NB4 (cell line): Measurements from ENCODE around the gene SGPP2.

Experiments
- MYC ChIP-seq: IDR thresholded peaks from 2 replicates; pipeline ENCODE4 v1.6.1; 2011; ENCODE audit warnings: low read depth, low read length
- POLR2A ChIP-seq: IDR thresholded peaks from 2 replicates; pipeline ENCODE4 v1.6.1; 2011; ENCODE audit warnings: mild to moderate bottlenecking; ENCODE audit not compliant: insufficient read length; ENCODE audit errors: extremely low read depth
- TF ChIP-seq, protein P1 (sequence below): IDR thresholded peaks from one replicate; pipeline ENCODE4 v1.5.1; 2012; ENCODE audit warnings: low read depth, low read length

DNA sequence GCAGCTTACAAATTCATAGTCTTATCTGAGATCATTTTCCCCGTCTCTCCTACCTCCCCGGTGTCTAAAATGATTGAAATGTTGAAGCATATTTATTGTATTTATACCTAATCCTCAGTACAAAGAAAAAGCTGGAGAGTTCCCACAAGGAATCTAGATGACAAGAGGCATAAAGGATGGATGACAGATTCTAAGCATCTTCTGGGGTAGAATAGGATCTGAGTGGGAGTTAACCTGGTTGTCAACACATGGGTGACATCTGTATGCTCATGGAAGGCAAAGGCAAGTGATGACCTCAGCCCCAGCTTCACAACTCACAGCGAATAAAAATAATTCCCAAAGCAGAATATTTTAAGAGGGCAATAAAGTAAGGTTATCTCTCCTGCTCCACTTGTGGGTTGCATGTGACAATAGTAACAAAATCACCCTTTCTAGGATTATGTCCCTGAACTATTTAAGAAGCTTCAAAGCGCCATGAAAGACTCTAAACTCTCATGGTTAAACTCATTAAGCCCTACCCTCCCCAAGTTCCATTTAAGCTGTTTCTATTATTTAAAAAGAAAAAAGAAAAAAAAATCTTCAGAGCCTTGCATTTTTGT is 32.2 kb downstream of the SGPP2 start:
- TF ChIP-seq, protein P1, sequence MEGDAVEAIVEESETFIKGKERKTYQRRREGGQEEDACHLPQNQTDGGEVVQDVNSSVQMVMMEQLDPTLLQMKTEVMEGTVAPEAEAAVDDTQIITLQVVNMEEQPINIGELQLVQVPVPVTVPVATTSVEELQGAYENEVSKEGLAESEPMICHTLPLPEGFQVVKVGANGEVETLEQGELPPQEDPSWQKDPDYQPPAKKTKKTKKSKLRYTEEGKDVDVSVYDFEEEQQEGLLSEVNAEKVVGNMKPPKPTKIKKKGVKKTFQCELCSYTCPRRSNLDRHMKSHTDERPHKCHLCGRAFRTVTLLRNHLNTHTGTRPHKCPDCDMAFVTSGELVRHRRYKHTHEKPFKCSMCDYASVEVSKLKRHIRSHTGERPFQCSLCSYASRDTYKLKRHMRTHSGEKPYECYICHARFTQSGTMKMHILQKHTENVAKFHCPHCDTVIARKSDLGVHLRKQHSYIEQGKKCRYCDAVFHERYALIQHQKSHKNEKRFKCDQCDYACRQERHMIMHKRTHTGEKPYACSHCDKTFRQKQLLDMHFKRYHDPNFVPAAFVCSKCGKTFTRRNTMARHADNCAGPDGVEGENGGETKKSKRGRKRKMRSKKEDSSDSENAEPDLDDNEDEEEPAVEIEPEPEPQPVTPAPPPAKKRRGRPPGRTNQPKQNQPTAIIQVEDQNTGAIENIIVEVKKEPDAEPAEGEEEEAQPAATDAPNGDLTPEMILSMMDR, result no peak
- TF ChIP-seq POLR2A, result no peak
- TF ChIP-seq MYC, result no peak
